Epithelial cell of proximal tubule (primary cell): ENCODE data around the gene GPSM1. TPM values are rescaled to one million over a fixed set of nuclear protein-coding genes. Genes with fewer than 3 reads are reported as not detected.
A peak's percentile ranks its signal among the peaks of the same experiment; 100 is the strongest.

Experiments used
- DNase-seq: peaks from one replicate; pipeline ENCODE4 v3.0.0-alpha.2; 2011; ENCODE audit warnings: low read depth
- H3K4me3 ChIP-seq: 2 replicates; pipeline ENCODE4 v1.5.1; 2011; ENCODE audit warnings: low read depth, mild to moderate bottlenecking, low read length
- total RNA-seq: library from RNA; depleted of rRNA; stranded (reverse); fragments of >200 nt; gene quantifications from 2 replicates; pipeline ENCODE4 v1.2.3, GENCODE V29; 2015
- TF ChIP-seq, protein P1 (sequence below): conservative IDR thresholded peaks from 2 replicates; pipeline ENCODE4 v1.5.1; 2012; ENCODE audit warnings: low read depth, mild to moderate bottlenecking, low read length

GPSM1 gene
- total RNA-seq, 1 donor from 2014 or later, result 28.2 TPM

DNA sequence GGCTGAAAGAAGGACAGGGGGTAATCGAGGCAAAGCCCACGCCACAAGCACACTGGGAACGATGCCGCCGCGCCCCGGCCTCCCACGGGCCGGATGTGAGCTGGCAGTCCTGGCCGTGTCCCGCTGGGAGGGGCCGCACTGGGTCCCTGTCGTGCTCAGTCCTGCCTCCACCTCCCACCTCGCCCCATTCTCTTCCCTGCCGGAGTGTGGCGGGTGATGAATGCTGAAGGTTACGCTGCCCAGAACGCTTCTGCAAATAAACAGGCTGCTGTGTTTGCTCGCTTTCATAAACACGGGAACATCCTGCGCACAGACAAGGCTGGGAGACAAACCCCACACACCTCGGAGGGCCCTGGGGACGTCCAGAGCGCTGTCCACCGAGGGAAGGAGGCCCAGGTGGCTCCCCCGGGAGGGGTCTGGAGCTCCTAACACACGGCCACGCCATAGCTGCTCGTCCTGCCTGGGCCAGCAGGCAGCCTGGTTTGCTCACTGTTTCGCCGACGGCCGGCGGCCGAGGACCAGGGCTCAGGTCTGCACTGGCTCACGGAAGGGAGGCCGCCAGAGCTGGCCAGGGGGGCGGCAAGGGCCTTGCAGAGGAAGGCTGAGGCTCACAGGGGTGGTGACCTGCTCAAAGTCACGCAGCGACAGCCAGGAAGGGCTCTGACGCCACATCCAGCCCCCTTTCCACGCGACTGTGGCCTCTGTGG is 33.9 kb downstream of the GPSM1 start:
- DNase-seq, result no peak
- no peak overlapping the region for H3K4me3 ChIP-seq
- TF ChIP-seq, protein P1, sequence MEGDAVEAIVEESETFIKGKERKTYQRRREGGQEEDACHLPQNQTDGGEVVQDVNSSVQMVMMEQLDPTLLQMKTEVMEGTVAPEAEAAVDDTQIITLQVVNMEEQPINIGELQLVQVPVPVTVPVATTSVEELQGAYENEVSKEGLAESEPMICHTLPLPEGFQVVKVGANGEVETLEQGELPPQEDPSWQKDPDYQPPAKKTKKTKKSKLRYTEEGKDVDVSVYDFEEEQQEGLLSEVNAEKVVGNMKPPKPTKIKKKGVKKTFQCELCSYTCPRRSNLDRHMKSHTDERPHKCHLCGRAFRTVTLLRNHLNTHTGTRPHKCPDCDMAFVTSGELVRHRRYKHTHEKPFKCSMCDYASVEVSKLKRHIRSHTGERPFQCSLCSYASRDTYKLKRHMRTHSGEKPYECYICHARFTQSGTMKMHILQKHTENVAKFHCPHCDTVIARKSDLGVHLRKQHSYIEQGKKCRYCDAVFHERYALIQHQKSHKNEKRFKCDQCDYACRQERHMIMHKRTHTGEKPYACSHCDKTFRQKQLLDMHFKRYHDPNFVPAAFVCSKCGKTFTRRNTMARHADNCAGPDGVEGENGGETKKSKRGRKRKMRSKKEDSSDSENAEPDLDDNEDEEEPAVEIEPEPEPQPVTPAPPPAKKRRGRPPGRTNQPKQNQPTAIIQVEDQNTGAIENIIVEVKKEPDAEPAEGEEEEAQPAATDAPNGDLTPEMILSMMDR, result no peak

DNA sequence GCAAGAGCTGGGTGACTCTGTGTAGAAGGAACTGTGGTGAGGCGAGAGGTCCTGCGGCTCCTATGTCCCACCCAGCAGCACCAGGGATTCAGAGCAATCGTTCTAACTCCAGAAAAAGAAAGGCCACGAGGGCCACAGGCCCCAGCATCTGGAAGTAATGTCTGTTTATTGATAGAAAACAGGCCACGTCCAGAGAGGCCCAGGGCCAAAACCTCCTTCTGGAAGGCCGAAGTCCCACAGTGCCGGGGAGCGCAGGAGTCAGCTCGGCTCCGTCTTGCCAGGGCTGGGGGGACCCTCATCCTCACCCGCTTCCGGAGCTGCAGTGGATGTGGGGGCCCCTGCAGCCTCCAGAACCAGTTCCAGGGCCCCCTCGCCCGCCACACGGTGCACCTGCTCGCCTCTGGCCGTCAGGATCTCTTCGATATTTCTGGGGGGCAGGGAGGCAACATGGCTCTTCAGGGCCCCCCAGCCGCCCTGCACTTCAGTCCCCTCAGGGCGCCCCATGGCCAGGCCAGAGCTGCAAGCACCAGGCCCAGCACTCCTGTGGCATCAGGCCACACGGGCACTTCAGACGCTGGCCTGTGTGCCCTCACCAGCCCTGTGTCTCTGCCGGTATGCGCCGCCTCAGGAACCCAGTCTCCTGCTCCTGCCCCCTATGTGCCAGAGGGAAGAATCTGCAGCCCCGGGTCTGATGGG is 34.6 kb downstream of the GPSM1 start:
- TF ChIP-seq, protein P1, result no peak
- no peak overlapping the region for H3K4me3 ChIP-seq
- DNase-seq, result no peak

DNA sequence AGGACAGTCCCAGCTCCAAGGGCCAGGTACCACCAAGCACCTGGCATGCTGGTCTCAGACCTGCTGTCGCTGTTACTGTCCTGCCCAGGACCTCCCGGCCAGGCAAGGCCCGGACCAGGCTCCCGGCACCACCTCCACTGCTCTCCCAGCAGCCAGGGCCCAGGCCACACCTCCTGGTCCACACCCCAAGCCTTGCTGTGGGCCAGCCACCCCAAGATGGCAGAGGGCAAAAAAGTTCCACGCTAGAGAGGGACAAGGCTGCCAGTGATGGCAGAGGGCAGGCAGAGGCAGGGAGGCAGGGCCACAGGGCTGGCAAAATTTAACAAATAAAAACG is 35.1 kb downstream of the GPSM1 start:
- TF ChIP-seq, protein P1, result no peak
- H3K4me3 ChIP-seq, result no peak overlapping the region
- DNase-seq, result no peak

DNA sequence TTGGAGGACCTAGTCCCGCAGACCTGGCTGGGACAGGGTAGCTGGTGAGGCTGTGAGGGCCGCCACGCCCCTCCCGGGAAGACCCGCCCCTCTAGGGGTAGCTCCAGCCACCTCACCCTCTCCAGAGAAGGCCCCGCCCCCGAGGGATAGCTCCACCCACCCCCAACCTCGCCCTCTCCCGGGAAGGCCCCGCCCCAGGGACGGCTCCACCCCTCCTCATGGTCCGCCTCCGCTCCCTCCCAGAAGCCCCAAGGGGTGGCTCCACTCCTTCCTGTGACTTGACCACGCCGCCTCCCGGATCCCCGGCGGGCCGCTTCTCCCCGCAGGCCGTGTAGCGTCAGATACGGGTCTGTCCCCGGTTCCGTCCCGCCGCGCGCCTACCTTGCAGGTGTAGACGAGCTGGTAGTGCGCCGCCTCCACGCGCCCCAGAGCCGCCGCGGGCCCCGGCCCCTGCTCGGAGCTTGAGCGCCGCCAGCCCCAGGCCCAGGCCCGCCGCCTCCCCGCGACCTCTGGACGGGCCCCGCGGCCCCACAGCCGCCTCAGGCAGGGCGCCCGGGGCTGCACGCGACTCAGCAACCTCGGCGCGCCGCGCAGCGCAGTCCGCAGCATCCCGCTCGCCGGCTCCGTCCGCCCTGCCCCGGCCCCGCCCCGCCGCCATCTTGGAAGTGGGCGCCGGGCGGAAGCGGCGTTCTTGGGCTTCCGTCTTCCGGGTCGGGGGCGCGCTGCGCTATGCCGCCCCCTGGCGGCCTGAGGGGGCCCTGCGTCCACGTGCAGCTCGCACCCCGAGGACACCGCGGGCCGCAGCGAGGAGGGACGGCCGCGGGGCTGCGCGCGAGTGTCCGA is 36.0 kb downstream of the GPSM1 start, which contains the start of gene DNLZ:
Gene DNLZ, minus strand, starts transcription at position 639 of the 843 bp plus-strand sequence. Its CDS starts 30 bp downstream, at position 609.
- H3K4me3 ChIP-seq, result peak within 1 kb of the TSS; percentile 79
- peak; percentile 37 for DNase-seq
- TF ChIP-seq, protein P1, result peak; percentile 76

DNA sequence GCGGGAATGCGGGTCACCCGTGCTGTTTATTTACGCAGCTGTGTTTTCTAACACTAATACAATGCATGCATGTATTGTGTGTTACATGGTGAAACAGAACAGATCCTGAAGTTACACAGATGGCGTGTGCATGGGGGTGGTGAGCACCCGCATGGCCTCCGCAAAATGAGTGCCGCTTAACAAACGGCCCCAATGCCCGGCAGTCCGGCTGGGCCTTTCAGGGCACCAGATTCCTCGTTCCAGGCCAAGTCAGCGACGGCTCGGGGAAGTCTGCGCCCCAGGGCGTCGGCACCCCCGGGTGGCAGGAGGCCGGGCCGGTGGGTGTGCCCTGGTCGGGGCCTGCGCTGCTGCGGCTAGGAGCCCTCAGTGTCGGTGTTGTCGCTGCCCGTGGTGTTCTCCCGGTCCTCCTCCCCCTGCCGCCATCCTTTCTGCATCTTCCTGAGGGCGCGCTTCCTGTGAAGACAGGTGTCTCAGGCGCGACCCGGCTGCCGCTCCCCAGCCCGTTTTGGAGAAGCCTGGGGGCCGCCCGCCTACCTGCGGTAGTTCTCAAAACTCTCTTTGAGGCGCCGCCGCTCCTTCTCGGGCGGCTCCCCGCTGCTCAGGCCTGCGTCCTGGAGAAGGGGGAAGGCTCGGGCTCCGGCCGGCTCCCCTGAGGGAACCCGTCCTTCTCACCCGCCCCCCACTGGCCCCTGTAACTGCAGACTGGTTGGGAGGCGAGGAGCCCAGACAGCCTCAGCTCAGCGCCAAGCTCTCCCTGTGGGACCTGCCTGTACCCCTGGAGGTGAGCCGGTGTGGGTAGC is 36.8 kb downstream of the GPSM1 start:
- TF ChIP-seq, protein P1, result no peak
- DNase-seq, result no peak
- peak overlapping the region; percentile 23 for H3K4me3 ChIP-seq
